K562 (cell line): Measurements from ENCODE around the gene AHNAK. TPM values are rescaled to one million over a fixed set of nuclear protein-coding genes. Genes with fewer than 3 reads are reported as not detected.

Experiments used
- CBX3 ChIP-seq, 2 experiments: IDR thresholded peaks; 1 replicate in 1 of 2; 2 replicates in 1 of 2; pipeline ENCODE4 v1.6.1; 2012; ENCODE audit warnings: inconsistent platforms in 2 of 2, low read length in 2 of 2, borderline replicate concordance in 1 of 2, control low read depth in 1 of 2
- ESRRA ChIP-seq: fragments of 450-650 bp; IDR thresholded peaks from 2 replicates; pipeline ENCODE4 v1.6.1; 2014; ENCODE audit warnings: low read depth, mild to moderate bottlenecking, moderate library complexity, borderline replicate concordance
- GABPB1 ChIP-seq: sonication (generic); formaldehyde crosslinking; IDR thresholded peaks from 2 replicates; pipeline ENCODE4 v1.8.0; 2022; ENCODE audit warnings: mild to moderate bottlenecking, missing genetic modification reagents
- HDAC2 ChIP-seq: fragments of 450-650 bp; IDR thresholded peaks from 2 replicates; pipeline ENCODE4 v1.6.1; 2016; ENCODE audit warnings: mild to moderate bottlenecking
- HSF4 ChIP-seq: fragments of 250-450 bp; sonication (Bioruptor Pico); IDR thresholded peaks from 2 replicates; pipeline ENCODE4 v2.1.2; 2022; ENCODE audit warnings: mild to moderate bottlenecking, moderate library complexity, borderline replicate concordance
- KLF10 ChIP-seq: fragments of 250-450 bp; sonication (Bioruptor Pico); IDR thresholded peaks from 2 replicates; pipeline ENCODE4 v1.6.1; 2021; ENCODE audit warnings: matching md5 sums
- LARP7 ChIP-seq: fragments of 450-650 bp; IDR thresholded peaks from 2 replicates; pipeline ENCODE4 v1.6.1; 2016
- MECOM ChIP-seq: fragments of 250-450 bp; sonication (Bioruptor Pico); IDR thresholded peaks from 2 replicates; pipeline ENCODE4 v1.8.0; 2022; ENCODE audit warnings: inconsistent platforms
- MED1 ChIP-seq: sonication (generic); formaldehyde crosslinking; IDR thresholded peaks from 2 replicates; pipeline ENCODE4 v1.8.1; 2023; ENCODE audit warnings: missing genetic modification reagents, borderline replicate concordance
- TAF1 ChIP-seq: IDR thresholded peaks from 2 replicates; pipeline ENCODE4 v1.6.1; 2011; ENCODE audit warnings: mild to moderate bottlenecking, low read length, moderate library complexity; ENCODE audit not compliant: insufficient read depth, control insufficient read depth, severe bottlenecking; ENCODE audit errors: extremely low read depth
- TAF9B ChIP-seq: fragments of 450-650 bp; IDR thresholded peaks from 2 replicates; pipeline ENCODE4 v1.6.1; 2018; ENCODE audit warnings: mild to moderate bottlenecking; ENCODE audit not compliant: partially characterized antibody
- U2AF2 ChIP-seq: fragments of 200-400 bp; formaldehyde crosslinking; optimal IDR thresholded peaks from 2 replicates; pipeline ENCODE3; 2017; ENCODE audit warnings: low read depth, mild to moderate bottlenecking, low read length
- polyA plus RNA-seq, 8 experiments: library from polyadenylated mRNA; depleted of rRNA in 4 of 8; stranded (reverse) in 5 of 8; unstranded in 3 of 8; fragments of >200 nt; fragmentation: Nextera tagmentation in 2 of 8; fragmentation: Illumina TruSeq in 1 of 8; extraction: Ambion mirVana in 2 of 8; extraction: Trizol in 1 of 8; gene quantifications; 2 replicates each; pipeline versions ENCODE4 v1.2.1 to v1.2.3, GENCODE V29; 2011 to 2014; ENCODE audit warnings: inconsistent platforms in 1 of 8, missing spikeins in 1 of 8
- total RNA-seq, 7 experiments: library from RNA; depleted of rRNA in 6 of 7; stranded (reverse); fragments of >200 nt in 6 of 7; fragmentation: Illumina TruSeq in 2 of 7; extraction: Trizol in 2 of 7; gene quantifications; 2 replicates each; pipeline versions ENCODE4 v1.2.1 to v1.2.3, GENCODE V29; 2011 to 2021; ENCODE audit warnings: low replicate concordance in 1 of 7
- TF ChIP-seq, protein P1 (sequence below): fragments of 200-600 bp; sonication (generic); IDR thresholded peaks from one replicate; pipeline ENCODE4 v1.6.1; 2012; ENCODE audit warnings: mild to moderate bottlenecking, low read depth, low read length, inconsistent platforms
- TF ChIP-seq, protein P2 (sequence below): fragments of 200-800 bp; sonication (Bioruptor generic); IDR thresholded peaks from 2 replicates; pipeline ENCODE4 v1.6.1; 2017; ENCODE audit warnings: missing genetic modification characterization, missing compliant biosample characterization
- TF ChIP-seq, protein P3 (sequence below), 3 experiments: fragments of 200-800 bp in 1 of 3; sonication (Bioruptor generic) in 1 of 3; sonication (generic) in 1 of 3; formaldehyde crosslinking in 1 of 3; IDR thresholded peaks; 2 replicates each; pipeline versions ENCODE4 v1.6.1 to v1.8.0; 2016 to 2022; ENCODE audit warnings: mild to moderate bottlenecking in 2 of 3, missing compliant biosample characterization in 2 of 3, missing genetic modification characterization in 2 of 3, missing genetic modification reagents in 1 of 3

The AHNAK gene
- total and polyA plus RNA-seq, 9 of the 15 experiments (the other 6 are each of a cell fraction or from before 2014, with no cell fraction given), result 1.5 to 89.7 (median 45.0) TPM

DNA sequence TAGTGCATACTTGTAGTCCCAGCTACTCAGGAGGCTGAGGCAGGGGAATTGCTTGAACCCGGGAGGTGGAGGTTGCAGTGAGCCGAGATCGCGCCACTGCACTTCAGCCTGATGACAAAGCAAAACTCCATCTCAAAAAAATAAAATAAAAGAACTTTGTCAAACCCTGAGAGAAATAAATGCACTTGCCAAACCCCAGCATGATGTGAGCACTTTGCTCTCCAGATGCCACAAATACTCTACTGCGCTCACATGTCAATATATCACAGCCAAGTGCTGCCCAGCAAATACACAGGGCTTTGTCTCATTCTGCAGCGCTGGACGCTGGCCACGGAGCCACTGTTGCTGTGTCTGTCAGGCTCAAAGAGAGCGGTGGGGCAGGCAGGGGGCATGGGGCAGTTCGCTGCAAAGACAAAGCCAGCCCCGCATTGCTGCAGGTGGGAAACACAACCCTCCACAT, 45.1 kb downstream of the AHNAK start (continued):
- TF ChIP-seq, protein P1, sequence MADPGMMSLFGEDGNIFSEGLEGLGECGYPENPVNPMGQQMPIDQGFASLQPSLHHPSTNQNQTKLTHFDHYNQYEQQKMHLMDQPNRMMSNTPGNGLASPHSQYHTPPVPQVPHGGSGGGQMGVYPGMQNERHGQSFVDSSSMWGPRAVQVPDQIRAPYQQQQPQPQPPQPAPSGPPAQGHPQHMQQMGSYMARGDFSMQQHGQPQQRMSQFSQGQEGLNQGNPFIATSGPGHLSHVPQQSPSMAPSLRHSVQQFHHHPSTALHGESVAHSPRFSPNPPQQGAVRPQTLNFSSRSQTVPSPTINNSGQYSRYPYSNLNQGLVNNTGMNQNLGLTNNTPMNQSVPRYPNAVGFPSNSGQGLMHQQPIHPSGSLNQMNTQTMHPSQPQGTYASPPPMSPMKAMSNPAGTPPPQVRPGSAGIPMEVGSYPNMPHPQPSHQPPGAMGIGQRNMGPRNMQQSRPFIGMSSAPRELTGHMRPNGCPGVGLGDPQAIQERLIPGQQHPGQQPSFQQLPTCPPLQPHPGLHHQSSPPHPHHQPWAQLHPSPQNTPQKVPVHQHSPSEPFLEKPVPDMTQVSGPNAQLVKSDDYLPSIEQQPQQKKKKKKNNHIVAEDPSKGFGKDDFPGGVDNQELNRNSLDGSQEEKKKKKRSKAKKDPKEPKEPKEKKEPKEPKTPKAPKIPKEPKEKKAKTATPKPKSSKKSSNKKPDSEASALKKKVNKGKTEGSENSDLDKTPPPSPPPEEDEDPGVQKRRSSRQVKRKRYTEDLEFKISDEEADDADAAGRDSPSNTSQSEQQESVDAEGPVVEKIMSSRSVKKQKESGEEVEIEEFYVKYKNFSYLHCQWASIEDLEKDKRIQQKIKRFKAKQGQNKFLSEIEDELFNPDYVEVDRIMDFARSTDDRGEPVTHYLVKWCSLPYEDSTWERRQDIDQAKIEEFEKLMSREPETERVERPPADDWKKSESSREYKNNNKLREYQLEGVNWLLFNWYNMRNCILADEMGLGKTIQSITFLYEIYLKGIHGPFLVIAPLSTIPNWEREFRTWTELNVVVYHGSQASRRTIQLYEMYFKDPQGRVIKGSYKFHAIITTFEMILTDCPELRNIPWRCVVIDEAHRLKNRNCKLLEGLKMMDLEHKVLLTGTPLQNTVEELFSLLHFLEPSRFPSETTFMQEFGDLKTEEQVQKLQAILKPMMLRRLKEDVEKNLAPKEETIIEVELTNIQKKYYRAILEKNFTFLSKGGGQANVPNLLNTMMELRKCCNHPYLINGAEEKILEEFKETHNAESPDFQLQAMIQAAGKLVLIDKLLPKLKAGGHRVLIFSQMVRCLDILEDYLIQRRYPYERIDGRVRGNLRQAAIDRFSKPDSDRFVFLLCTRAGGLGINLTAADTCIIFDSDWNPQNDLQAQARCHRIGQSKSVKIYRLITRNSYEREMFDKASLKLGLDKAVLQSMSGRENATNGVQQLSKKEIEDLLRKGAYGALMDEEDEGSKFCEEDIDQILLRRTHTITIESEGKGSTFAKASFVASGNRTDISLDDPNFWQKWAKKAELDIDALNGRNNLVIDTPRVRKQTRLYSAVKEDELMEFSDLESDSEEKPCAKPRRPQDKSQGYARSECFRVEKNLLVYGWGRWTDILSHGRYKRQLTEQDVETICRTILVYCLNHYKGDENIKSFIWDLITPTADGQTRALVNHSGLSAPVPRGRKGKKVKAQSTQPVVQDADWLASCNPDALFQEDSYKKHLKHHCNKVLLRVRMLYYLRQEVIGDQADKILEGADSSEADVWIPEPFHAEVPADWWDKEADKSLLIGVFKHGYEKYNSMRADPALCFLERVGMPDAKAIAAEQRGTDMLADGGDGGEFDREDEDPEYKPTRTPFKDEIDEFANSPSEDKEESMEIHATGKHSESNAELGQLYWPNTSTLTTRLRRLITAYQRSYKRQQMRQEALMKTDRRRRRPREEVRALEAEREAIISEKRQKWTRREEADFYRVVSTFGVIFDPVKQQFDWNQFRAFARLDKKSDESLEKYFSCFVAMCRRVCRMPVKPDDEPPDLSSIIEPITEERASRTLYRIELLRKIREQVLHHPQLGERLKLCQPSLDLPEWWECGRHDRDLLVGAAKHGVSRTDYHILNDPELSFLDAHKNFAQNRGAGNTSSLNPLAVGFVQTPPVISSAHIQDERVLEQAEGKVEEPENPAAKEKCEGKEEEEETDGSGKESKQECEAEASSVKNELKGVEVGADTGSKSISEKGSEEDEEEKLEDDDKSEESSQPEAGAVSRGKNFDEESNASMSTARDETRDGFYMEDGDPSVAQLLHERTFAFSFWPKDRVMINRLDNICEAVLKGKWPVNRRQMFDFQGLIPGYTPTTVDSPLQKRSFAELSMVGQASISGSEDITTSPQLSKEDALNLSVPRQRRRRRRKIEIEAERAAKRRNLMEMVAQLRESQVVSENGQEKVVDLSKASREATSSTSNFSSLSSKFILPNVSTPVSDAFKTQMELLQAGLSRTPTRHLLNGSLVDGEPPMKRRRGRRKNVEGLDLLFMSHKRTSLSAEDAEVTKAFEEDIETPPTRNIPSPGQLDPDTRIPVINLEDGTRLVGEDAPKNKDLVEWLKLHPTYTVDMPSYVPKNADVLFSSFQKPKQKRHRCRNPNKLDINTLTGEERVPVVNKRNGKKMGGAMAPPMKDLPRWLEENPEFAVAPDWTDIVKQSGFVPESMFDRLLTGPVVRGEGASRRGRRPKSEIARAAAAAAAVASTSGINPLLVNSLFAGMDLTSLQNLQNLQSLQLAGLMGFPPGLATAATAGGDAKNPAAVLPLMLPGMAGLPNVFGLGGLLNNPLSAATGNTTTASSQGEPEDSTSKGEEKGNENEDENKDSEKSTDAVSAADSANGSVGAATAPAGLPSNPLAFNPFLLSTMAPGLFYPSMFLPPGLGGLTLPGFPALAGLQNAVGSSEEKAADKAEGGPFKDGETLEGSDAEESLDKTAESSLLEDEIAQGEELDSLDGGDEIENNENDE, result no peak
- TF ChIP-seq HDAC2 (no peak), LARP7 (no peak), HSF4 (CRISPR knock-in tag) (no peak), CBX3 (IDR thresholded peaks at IDR 0.05; ENCODE audit: borderline replicate concordance in 1 of 2, low read length in 2 of 2) (no peak), KLF10 (CRISPR knock-in tag) (no peak), MECOM (CRISPR knock-in tag) (no peak), MED1 (CRISPR knock-in tag) (no peak), ESRRA (no peak), U2AF2 (no peak), GABPB1 (no peak), TAF1 (no peak), TAF9B (no peak)
- TF ChIP-seq, protein P2, sequence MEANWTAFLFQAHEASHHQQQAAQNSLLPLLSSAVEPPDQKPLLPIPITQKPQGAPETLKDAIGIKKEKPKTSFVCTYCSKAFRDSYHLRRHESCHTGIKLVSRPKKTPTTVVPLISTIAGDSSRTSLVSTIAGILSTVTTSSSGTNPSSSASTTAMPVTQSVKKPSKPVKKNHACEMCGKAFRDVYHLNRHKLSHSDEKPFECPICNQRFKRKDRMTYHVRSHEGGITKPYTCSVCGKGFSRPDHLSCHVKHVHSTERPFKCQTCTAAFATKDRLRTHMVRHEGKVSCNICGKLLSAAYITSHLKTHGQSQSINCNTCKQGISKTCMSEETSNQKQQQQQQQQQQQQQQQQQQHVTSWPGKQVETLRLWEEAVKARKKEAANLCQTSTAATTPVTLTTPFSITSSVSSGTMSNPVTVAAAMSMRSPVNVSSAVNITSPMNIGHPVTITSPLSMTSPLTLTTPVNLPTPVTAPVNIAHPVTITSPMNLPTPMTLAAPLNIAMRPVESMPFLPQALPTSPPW (CRISPR knock-in tag), result no peak
- TF ChIP-seq, protein P3, sequence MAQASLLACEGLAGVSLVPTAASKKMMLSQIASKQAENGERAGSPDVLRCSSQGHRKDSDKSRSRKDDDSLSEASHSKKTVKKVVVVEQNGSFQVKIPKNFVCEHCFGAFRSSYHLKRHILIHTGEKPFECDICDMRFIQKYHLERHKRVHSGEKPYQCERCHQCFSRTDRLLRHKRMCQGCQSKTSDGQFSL (CRISPR knock-in tag; IDR thresholded peaks at IDR 0.05), result no peak
- TF ChIP-seq, protein P3 (tag; IDR thresholded peaks at IDR 0.05), result no peak
